Mesendoderm (in vitro differentiated cells): ENCODE data around the gene EGFL8. TPM values are rescaled to one million over a fixed set of nuclear protein-coding genes. Genes with fewer than 3 reads are reported as not detected.

ENCODE experiments used
- small RNA-seq: library from polyadenylated mRNA; stranded (forward); fragments of <200 nt; extraction: miRNeasy Mini kit (QIAGEN cat#:217004); gene quantifications from one replicate; pipeline ENCODE3, GENCODE V24; 2013; ENCODE audit not compliant: insufficient read depth

Gene EGFL8

Small RNAs within 50 kb of the gene (small RNA-seq; reads per million reads assigned to genes)
- gene AL662884.1, result not detected
- not detected for gene MIR6833
